ENCODE results near the gene SLC5A2.
A peak's percentile ranks its signal among the peaks of the same experiment; 100 is the strongest.

Gene SLC5A2

GRCh38 chr16:31459687-31460581, 23.0 kb upstream of the SLC5A2 start:
- DNase-seq (ENCODE audit: low read depth), result peak; percentile 99

DNA sequence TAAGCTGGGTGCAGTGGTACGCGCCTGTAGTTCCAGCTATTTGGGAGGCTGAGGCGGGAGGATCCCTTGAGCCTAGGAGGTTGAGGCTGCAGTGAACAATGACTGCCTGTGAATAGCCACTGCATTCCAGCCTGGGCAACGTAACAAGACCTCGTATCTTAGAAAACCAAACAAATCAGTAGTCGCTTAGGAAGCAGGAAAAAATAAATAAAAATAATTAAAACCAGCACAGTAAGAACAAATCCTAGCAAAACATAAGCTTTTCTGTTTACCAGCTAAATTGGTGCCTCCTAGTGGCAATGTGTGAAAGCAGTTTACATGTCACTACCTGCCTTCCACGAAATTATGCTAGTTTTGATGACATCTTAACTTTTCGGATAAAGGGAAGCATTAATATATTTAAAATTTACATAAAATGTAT, 22.3 kb upstream of the SLC5A2 start:
- peak; percentile 92 for DNase-seq (ENCODE audit: low read depth)

GRCh38 chr16:31461201-31461920, 21.6 kb upstream of the SLC5A2 start:
- no peak for DNase-seq (ENCODE audit: low read depth)

DNA sequence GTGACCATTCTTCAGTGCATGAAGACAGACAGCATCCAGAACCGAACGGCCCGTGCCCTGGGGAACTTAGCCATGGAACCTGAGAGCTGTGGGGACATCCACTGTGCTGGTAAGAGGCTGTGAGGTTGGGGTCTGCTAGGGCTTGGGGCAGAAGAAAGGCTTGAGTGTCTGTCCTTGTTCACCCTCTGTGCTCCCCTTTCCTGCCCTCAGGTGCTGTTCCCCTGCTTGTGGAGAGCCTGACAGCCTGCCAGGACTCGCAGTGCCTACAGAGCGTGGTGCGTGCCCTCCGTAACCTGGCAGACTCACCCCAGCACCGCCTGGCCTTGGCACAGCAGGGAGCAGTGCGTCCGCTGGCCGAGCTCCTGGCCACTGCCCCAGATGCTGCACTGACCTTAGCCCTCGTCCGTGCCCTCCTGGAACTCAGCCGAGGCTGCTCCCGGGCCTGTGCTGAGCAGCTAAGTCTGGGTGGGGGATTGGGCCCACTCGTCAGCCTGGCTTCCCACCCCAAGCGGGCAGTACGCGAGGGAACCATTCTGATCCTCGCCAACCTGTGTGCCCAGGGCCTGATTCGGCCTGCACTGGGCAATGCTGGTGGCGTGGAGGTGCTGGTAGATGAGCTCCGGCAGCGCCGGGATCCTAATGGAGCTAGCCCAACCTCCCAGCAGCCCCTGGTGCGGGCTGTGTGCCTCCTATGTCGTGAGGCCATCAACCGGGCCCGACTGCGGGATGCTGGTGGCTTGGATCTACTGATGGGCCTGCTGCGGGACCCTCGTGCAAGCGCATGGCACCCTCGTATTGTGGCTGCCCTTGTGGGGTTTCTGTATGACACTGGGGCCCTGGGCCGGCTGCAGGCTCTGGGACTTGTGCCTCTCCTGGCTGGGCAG, 20.8 kb upstream of the SLC5A2 start:
- no peak for DNase-seq (ENCODE audit: low read depth)

DNA sequence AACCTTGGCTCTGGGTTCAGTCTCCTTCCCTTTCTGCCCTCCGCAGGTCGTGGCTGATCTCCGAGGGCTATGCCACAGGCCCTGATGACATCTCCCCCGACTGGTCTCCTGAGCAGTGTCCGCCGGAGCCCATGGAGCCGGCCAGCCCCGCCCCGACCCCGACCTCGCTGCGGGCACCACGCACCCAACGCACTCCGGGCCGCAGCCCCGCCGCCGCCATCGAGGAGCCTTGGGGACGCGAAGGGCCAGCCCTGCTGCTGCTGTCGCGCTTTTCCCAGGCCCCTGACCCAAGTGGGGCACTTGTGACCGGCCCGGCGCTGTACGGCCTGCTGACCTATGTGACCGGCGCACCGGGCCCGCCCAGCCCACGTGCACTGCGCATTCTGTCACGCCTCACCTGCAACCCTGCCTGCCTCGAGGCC, 18.6 kb upstream of the SLC5A2 start:
- DNase-seq (ENCODE audit: low read depth), result no peak

- DNase-seq (ENCODE audit: low read depth), result no peak
Measured at GRCh38 chr16:31464781-31465260, 18.1 kb upstream of the SLC5A2 start.

GRCh38 chr16:31465788-31466370, 17.0 kb upstream of the SLC5A2 start:
- no peak for DNase-seq (ENCODE audit: low read depth)

- DNase-seq (ENCODE audit: low read depth), result no peak
Measured at GRCh38 chr16:31466381-31466841, 16.5 kb upstream of the SLC5A2 start.

- no peak for DNase-seq (ENCODE audit: low read depth)
Measured at GRCh38 chr16:31467151-31467773, 15.7 kb upstream of the SLC5A2 start.

DNA sequence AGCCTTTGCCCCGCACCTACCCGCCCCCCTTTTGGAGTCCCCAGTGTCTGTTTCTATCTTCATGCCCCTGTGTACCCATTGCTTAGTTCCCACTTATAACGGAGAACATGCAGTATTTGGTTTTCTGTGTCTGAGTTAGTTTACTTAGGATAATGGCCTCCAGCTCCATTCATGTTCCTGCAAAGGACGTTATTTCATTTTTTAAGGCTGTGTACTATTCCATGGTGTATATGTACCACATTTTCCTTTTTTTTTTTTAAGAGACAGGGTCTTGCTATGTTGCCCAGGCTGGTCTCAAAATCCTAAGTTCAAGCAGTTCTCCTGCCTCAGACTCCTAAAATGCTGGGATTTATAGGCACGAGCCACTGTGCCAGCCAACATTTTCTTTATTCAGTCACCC, 15.1 kb upstream of the SLC5A2 start:
- no peak for DNase-seq (ENCODE audit: low read depth)

DNA sequence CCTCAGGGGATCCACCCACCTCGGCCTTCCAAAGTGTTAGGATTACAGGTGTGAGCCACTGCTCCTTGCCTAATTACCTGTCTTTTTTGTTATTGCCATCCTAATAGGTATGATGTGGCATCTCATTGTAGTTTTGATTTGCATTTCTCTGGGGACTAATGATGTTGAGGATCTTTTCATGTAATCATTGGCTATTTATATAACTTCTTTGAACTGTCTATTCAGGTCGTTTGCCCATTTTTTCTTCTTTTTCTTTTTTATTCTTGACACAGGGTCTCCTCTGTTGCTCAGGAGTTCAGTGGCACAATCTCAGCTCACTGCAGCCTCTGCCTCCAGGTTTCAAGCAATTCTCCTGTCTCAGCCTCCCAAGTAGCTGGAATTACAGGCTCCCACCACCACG, 12.3 kb upstream of the SLC5A2 start:
- no peak for DNase-seq (ENCODE audit: low read depth)

DNA sequence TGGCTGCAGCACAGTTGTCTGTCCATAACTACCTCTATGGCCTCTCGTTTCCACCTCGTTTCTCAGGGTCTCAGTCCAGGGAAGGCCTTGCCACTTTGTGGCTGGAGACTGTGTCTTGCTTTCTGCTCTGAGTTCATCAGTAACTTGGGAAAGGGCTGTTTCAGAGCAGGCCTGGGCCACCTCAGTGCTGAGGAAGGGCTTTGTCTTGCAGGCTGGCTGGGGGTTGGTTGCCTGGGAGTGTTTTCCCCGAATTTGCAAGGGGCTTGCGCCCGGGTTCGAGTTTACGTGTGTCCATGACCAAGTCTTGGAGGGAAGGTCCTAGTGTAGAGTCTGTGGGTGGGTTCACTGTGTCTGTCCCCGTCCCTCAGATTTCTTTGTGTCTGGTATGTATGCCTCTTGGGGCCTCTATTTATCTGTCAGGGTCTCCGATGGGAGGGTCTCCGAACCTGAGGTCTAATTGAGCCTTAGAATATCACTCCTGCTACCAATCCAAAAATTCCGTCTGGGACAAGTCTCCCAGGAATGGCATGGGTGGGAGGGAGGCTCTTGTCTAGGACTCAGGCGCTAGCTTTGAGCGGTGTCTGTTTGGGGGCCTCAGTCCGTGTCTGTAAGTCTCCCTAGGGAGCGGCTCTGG, 11.6 kb upstream of the SLC5A2 start:
- DNase-seq (ENCODE audit: low read depth), result no peak

DNA sequence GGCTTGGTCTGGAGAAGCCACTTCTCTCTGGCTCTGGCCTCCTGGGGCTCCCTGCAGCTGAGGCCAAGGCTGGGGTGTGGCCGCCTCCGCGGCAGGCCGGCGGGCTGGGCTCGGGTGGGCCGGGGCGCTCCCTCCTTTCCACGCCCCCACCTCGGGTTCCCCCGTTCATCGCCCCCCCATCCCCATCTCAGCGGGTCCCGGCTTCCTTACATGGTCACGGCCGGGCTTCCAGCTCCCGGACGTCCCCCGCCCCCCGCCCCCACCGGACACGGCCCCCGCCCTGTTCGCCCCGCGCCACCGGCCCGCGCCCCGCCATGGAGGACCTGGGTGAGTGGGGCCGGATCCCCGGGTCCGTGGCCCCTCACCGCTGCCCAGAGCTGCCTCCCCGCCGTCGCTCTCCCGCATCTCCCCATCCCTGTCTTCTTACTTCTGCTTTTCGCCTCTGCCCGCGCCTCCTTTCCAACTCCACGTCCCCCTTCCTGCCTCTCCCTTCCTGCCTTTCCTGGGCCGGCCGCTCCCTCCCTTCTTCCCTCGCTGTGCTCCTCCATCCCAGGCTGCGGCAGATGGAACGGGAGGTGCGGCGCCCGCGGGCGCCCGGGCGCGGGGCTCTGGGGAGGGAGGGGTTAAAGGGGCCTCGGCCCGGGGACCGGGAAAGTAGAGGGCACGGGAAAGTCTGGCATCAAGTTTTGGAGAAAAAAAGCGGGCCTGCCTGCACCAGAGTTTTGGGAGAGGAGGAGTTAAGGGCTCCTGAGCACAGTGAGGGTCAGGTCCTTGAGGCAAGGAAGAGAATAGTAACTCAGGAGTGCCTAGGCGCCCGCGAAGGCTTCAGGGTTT, 10.8 kb upstream of the SLC5A2 start, which contains the start of gene TGFB1I1:
Gene TGFB1I1, plus strand, starts transcription at position 278 of the 834 bp plus-strand sequence. Its CDS starts 37 bp downstream, at position 315.
- DNase-seq (ENCODE audit: low read depth), result peak; percentile 87

- peak; percentile 92 for DNase-seq (ENCODE audit: low read depth)
Measured at GRCh38 chr16:31472709-31473203, 10.2 kb upstream of the SLC5A2 start.

- DNase-seq (ENCODE audit: low read depth), result no peak
Measured at GRCh38 chr16:31473264-31473984, 9.5 kb upstream of the SLC5A2 start.

DNA sequence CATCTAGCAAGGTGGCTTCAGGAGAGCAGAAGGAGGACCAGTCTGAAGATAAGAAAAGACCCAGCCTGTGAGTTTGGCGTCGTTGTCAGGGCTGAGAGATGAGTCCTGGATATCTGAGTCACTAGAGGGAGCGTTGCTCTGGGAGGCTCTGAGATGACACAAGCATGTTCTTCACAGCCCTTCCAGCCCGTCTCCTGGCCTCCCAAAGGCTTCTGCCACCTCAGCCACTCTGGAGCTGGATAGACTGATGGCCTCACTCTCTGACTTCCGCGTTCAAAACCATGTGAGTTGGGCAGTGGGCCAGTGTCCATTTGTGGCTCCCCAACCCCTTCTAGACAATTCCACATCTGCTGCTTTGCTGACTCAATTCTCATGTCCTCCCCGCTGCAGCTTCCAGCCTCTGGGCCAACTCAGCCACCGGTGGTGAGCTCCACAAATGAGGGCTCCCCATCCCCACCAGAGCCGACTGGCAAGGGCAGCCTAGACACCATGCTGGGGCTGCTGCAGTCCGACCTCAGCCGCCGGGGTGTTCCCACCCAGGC, 8.7 kb upstream of the SLC5A2 start:
- peak; percentile 53 for DNase-seq (ENCODE audit: low read depth)

DNA sequence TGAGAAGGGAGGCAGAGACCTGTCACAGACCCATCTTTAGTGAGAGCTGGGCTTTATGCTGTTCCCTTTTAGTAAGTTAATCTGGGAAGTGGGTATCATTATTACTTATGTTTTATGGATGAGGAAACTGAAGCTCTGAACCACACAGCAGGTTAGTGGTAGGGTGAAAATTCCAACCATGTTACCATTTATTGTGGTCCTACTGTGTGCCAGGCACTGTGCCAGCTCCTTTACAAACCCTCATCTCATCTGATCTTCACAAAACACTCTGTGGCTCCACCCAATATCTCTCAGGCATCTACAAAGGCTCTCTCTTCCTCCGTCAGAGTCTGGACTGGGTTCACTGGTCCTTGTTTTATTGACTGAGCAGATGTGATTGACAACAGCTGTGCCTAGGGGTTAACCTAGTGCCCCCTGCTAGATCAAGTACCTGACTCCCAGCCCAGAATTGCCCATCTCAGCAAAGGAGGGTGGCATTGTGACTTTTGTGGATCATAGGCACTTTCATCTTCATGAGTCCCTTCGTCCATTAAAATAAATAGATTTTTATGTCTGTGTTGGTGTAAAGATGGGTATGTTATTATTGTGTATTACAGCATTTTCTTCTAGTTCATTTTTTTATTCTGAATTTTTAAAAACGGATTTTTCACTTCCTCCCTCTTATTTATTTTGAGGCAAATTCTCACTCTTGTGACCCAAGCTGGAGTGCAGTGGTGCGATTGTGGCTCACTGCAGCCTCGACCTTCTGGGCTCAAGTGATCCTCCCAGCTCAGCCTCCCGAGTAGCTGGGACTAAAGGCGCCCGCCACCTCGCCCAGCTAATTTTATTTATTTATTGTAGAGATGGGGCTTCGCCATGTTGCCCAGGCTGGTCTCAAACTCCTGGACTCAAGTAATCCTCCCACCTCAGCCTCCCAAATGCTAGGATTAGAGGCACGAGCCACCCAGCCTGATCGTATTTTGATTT, 7.9 kb upstream of the SLC5A2 start:
- DNase-seq (ENCODE audit: low read depth), result no peak

Data from fibroblast of gingiva (primary cell).